ENCODE data around the gene C3orf22. TPM values are rescaled to one million over a fixed set of nuclear protein-coding genes. Genes with fewer than 3 reads are reported as not detected.

Gene C3orf22
- total and polyA plus RNA-seq, 12 donors: 0.26 TPM; not detected in 11

GRCh38 chr3:126529585-126530170 lies 29.1 kb downstream of the C3orf22 start:
- Histone ChIP-seq H3K4me3 (no peak overlapping the region), H3K4me1 (peaks cover 0 to 39% (median 24%) of the 10 kb centered on the region in 9 donors), H3K27me3 (peaks cover 0 to 8% (median 0%) of the 10 kb centered on the region in 7 donors), H3K9me3 (no peaks in the 10 kb centered on the region), H3K36me3 (no peaks in the 10 kb centered on the region), H3K27ac (peak overlapping the region in 8 of 10 donors; percentile 6 to 80 (median 60))
- no peak for TF ChIP-seq CTCF (IDR thresholded peaks at IDR 0.05)
- intact Hi-C loops (cut with DNase I): loop anchor here in 6 of 10 donors (5.0 to 10.0 kb wide), 4 partner anchors 38 to 1015 kb away; no protein-coding TSS in a partner anchor
- 51 to 62% methylated on average over 7 of the region's 7 CpGs for WGBS, 2 donors
- no peak for DNase-seq
- ATAC-seq: peak in 4 of 8 donors; percentile 3 to 16 (median 10)

GRCh38 chr3:126528800-126529541 lies 29.8 kb downstream of the C3orf22 start:
- intact Hi-C loops (cut with DNase I): loop anchor here in 6 of 10 donors (5.0 to 10.0 kb wide), 4 partner anchors 38 to 1016 kb away; no protein-coding TSS in a partner anchor
- DNase-seq (peak; percentile 47 to 56), ATAC-seq (peak; percentile 42 to 86 (median 77))
- TF ChIP-seq CTCF (IDR thresholded peaks at IDR 0.05): peak in 5 of 9 donors; percentile 29 to 50 (median 43)
- H3K27me3 ChIP-seq: peaks cover 0 to 15% (median 2%) of the 10 kb centered on the region in 7 donors
- H3K27ac ChIP-seq: peak overlapping the region in 8 of 10 donors; percentile 20 to 80 (median 60)
- WGBS, 2 donors: 52 to 54% methylated on average over 14 of the region's 14 CpGs
- no peaks in the 10 kb centered on the region for H3K36me3 ChIP-seq
- no peaks in the 10 kb centered on the region for H3K9me3 ChIP-seq
- no peak overlapping the region for H3K4me3 ChIP-seq
- peaks cover 1 to 40% (median 24%) of the 10 kb centered on the region in 9 donors for H3K4me1 ChIP-seq

GRCh38 chr3:126528419-126528799 lies 30.3 kb downstream of the C3orf22 start:
- H3K27me3 ChIP-seq: peaks cover 0 to 20% (median 7%) of the 10 kb centered on the region in 7 donors
- H3K9me3 ChIP-seq: no peaks in the 10 kb centered on the region
- peak overlapping the region in 8 of 10 donors; percentile 20 to 80 (median 57) for H3K27ac ChIP-seq
- 73 to 79% methylated on average over 5 of the region's 5 CpGs for WGBS, 2 donors
- DNase-seq (no peak), ATAC-seq (no peak)
- TF ChIP-seq CTCF (IDR thresholded peaks at IDR 0.05): no peak
- H3K36me3 ChIP-seq: no peaks in the 10 kb centered on the region
- H3K4me3 ChIP-seq: no peak overlapping the region
- H3K4me1 ChIP-seq: peaks cover 2 to 44% (median 24%) of the 10 kb centered on the region in 9 donors
- intact Hi-C loops (cut with DNase I): loop anchor here in 6 of 10 donors (5.0 to 10.0 kb wide), 4 partner anchors 39 to 1016 kb away; no protein-coding TSS in a partner anchor

- Histone ChIP-seq H3K36me3 (no peaks in the 10 kb centered on the region), H3K4me3 (no peak overlapping the region), H3K27ac (no peak overlapping the region), H3K4me1 (peaks cover 2 to 46% (median 26%) of the 10 kb centered on the region in 9 donors), H3K27me3 (peaks cover 0 to 24% (median 14%) of the 10 kb centered on the region in 7 donors), H3K9me3 (no peaks in the 10 kb centered on the region)
- no peak for TF ChIP-seq CTCF (IDR thresholded peaks at IDR 0.05)
- intact Hi-C loops (cut with DNase I): loop anchor here in 6 of 10 donors (5.0 to 10.0 kb wide), 4 partner anchors 40 to 1017 kb away; no protein-coding TSS in a partner anchor
- DNase-seq: no peak
- ATAC-seq: no peak
- WGBS, 2 donors: 74 to 82% methylated on average over 6 of the region's 6 CpGs
These were observed 31.1 kb downstream of the C3orf22 start for GRCh38 chr3:126527455-126528211.

Measured in heart right ventricle (tissue), 16 donors.